ENCODE data around the gene COL5A3.
"Not testable (repeated sequence)": the region's sequence is repeated elsewhere in the genome, so short reads cannot be mapped to it uniquely, and the experiment has no call there.

The COL5A3 gene

GRCh38 chr19:9962623-9963290 lies 47.5 kb downstream of the COL5A3 start:
- Histone ChIP-seq H3K36me3 (ENCODE audit: control insufficient read depth, insufficient read depth, low read length) (no peaks in the 10 kb centered on the region), H3K27ac (ENCODE audit: insufficient read depth, low read length, poor library complexity, severe bottlenecking) (no peak overlapping the region), H3K4me3 (ENCODE audit: insufficient read depth, low read depth, low read length, poor library complexity, severe bottlenecking) (no peak overlapping the region), H3K9me3 (ENCODE audit: control insufficient read depth, low read length) (no peaks in the 10 kb centered on the region), H3K4me1 (ENCODE audit: control insufficient read depth, insufficient read depth, low read length, poor library complexity, severe bottlenecking) (no peaks in the 10 kb centered on the region), H3K27me3 (replicated peaks; ENCODE audit: control insufficient read depth, insufficient read depth, low read length, poor library complexity, severe bottlenecking) (peaks cover 3% of the 10 kb centered on the region)
- no peak for DNase-seq

- no peaks in the 10 kb centered on the region for H3K9me3 ChIP-seq (ENCODE audit: control insufficient read depth, low read length)
- DNase-seq: no peak
- H3K36me3 ChIP-seq (ENCODE audit: control insufficient read depth, insufficient read depth, low read length): no peaks in the 10 kb centered on the region
- no peaks in the 10 kb centered on the region for H3K4me1 ChIP-seq (ENCODE audit: control insufficient read depth, insufficient read depth, low read length, poor library complexity, severe bottlenecking)
- no peak overlapping the region for H3K27ac ChIP-seq (ENCODE audit: insufficient read depth, low read length, poor library complexity, severe bottlenecking)
- H3K4me3 ChIP-seq (ENCODE audit: insufficient read depth, low read depth, low read length, poor library complexity, severe bottlenecking): no peak overlapping the region
- H3K27me3 ChIP-seq (replicated peaks; ENCODE audit: control insufficient read depth, insufficient read depth, low read length, poor library complexity, severe bottlenecking): no peaks in the 10 kb centered on the region
These were observed 49.2 kb downstream of the COL5A3 start for GRCh38 chr19:9961103-9961502.

GRCh38 chr19:9958379-9958821 lies 51.9 kb downstream of the COL5A3 start:
- Histone ChIP-seq H3K4me3 (ENCODE audit: insufficient read depth, low read depth, low read length, poor library complexity, severe bottlenecking) (no peak overlapping the region), H3K27ac (ENCODE audit: insufficient read depth, low read length, poor library complexity, severe bottlenecking) (no peak overlapping the region), H3K4me1 (ENCODE audit: control insufficient read depth, insufficient read depth, low read length, poor library complexity, severe bottlenecking) (no peaks in the 10 kb centered on the region), H3K36me3 (ENCODE audit: control insufficient read depth, insufficient read depth, low read length) (no peaks in the 10 kb centered on the region), H3K9me3 (ENCODE audit: control insufficient read depth, low read length) (no peaks in the 10 kb centered on the region), H3K27me3 (replicated peaks; ENCODE audit: control insufficient read depth, insufficient read depth, low read length, poor library complexity, severe bottlenecking) (no peaks in the 10 kb centered on the region)
- DNase-seq: no peak

GRCh38 chr19:9956956-9957355 lies 53.3 kb downstream of the COL5A3 start:
- Histone ChIP-seq H3K9me3 (ENCODE audit: control insufficient read depth, low read length) (no peaks in the 10 kb centered on the region), H3K27me3 (replicated peaks; ENCODE audit: control insufficient read depth, insufficient read depth, low read length, poor library complexity, severe bottlenecking) (no peaks in the 10 kb centered on the region), H3K4me1 (ENCODE audit: control insufficient read depth, insufficient read depth, low read length, poor library complexity, severe bottlenecking) (no peaks in the 10 kb centered on the region), H3K36me3 (ENCODE audit: control insufficient read depth, insufficient read depth, low read length) (no peaks in the 10 kb centered on the region), H3K27ac (ENCODE audit: insufficient read depth, low read length, poor library complexity, severe bottlenecking) (no peak overlapping the region), H3K4me3 (ENCODE audit: insufficient read depth, low read depth, low read length, poor library complexity, severe bottlenecking) (no peak overlapping the region)
- no peak for DNase-seq

GRCh38 chr19:9953802-9954542 lies 56.3 kb downstream of the COL5A3 start:
- Histone ChIP-seq H3K27ac (ENCODE audit: insufficient read depth, low read length, poor library complexity, severe bottlenecking) (no peak overlapping the region), H3K36me3 (ENCODE audit: control insufficient read depth, insufficient read depth, low read length) (no peaks in the 10 kb centered on the region), H3K4me3 (ENCODE audit: insufficient read depth, low read depth, low read length, poor library complexity, severe bottlenecking) (no peak overlapping the region), H3K27me3 (replicated peaks; ENCODE audit: control insufficient read depth, insufficient read depth, low read length, poor library complexity, severe bottlenecking) (no peaks in the 10 kb centered on the region), H3K9me3 (ENCODE audit: control insufficient read depth, low read length) (no peaks in the 10 kb centered on the region), H3K4me1 (ENCODE audit: control insufficient read depth, insufficient read depth, low read length, poor library complexity, severe bottlenecking) (no peaks in the 10 kb centered on the region)
- no peak for DNase-seq

GRCh38 chr19:9952276-9952675 lies 58.0 kb downstream of the COL5A3 start:
- Histone ChIP-seq H3K4me3 (ENCODE audit: insufficient read depth, low read depth, low read length, poor library complexity, severe bottlenecking) (no peak overlapping the region), H3K9me3 (ENCODE audit: control insufficient read depth, low read length) (no peaks in the 10 kb centered on the region), H3K27me3 (replicated peaks; ENCODE audit: control insufficient read depth, insufficient read depth, low read length, poor library complexity, severe bottlenecking) (no peaks in the 10 kb centered on the region), H3K4me1 (ENCODE audit: control insufficient read depth, insufficient read depth, low read length, poor library complexity, severe bottlenecking) (no peaks in the 10 kb centered on the region), H3K36me3 (ENCODE audit: control insufficient read depth, insufficient read depth, low read length) (no peaks in the 10 kb centered on the region), H3K27ac (ENCODE audit: insufficient read depth, low read length, poor library complexity, severe bottlenecking) (no peak overlapping the region)
- no peak for DNase-seq

- Histone ChIP-seq H3K4me3 (ENCODE audit: insufficient read depth, low read depth, low read length, poor library complexity, severe bottlenecking) (no peak overlapping the region), H3K27me3 (replicated peaks; ENCODE audit: control insufficient read depth, insufficient read depth, low read length, poor library complexity, severe bottlenecking) (no peaks in the 10 kb centered on the region), H3K9me3 (ENCODE audit: control insufficient read depth, low read length) (no peaks in the 10 kb centered on the region), H3K4me1 (ENCODE audit: control insufficient read depth, insufficient read depth, low read length, poor library complexity, severe bottlenecking) (no peaks in the 10 kb centered on the region), H3K27ac (ENCODE audit: insufficient read depth, low read length, poor library complexity, severe bottlenecking) (no peak overlapping the region), H3K36me3 (ENCODE audit: control insufficient read depth, insufficient read depth, low read length) (no peaks in the 10 kb centered on the region)
- DNase-seq: no peak
These were observed 62.9 kb downstream of the COL5A3 start for GRCh38 chr19:9947441-9947840.

GRCh38 chr19:9946528-9947125 lies 63.7 kb downstream of the COL5A3 start:
- not testable (repeated sequence) for H3K36me3 ChIP-seq (ENCODE audit: control insufficient read depth, insufficient read depth, low read length); H3K4me3 ChIP-seq (ENCODE audit: insufficient read depth, low read depth, low read length, poor library complexity, severe bottlenecking); H3K27ac ChIP-seq (ENCODE audit: insufficient read depth, low read length, poor library complexity, severe bottlenecking); H3K27me3 ChIP-seq (replicated peaks; ENCODE audit: control insufficient read depth, insufficient read depth, low read length, poor library complexity, severe bottlenecking); H3K4me1 ChIP-seq (ENCODE audit: control insufficient read depth, insufficient read depth, low read length, poor library complexity, severe bottlenecking); H3K9me3 ChIP-seq (ENCODE audit: control insufficient read depth, low read length); DNase-seq

GRCh38 chr19:9945319-9945966 lies 64.9 kb downstream of the COL5A3 start:
- no peaks in the 10 kb centered on the region for H3K36me3 ChIP-seq (ENCODE audit: control insufficient read depth, insufficient read depth, low read length)
- H3K4me1 ChIP-seq (ENCODE audit: control insufficient read depth, insufficient read depth, low read length, poor library complexity, severe bottlenecking): no peaks in the 10 kb centered on the region
- H3K27ac ChIP-seq (ENCODE audit: insufficient read depth, low read length, poor library complexity, severe bottlenecking): no peak overlapping the region
- H3K4me3 ChIP-seq (ENCODE audit: insufficient read depth, low read depth, low read length, poor library complexity, severe bottlenecking): no peak overlapping the region
- H3K9me3 ChIP-seq (ENCODE audit: control insufficient read depth, low read length): no peaks in the 10 kb centered on the region
- DNase-seq: no peak
- no peaks in the 10 kb centered on the region for H3K27me3 ChIP-seq (replicated peaks; ENCODE audit: control insufficient read depth, insufficient read depth, low read length, poor library complexity, severe bottlenecking)

GRCh38 chr19:9943744-9944143 lies 66.6 kb downstream of the COL5A3 start:
- Histone ChIP-seq H3K27ac (ENCODE audit: insufficient read depth, low read length, poor library complexity, severe bottlenecking) (no peak overlapping the region), H3K27me3 (replicated peaks; ENCODE audit: control insufficient read depth, insufficient read depth, low read length, poor library complexity, severe bottlenecking) (no peaks in the 10 kb centered on the region), H3K4me3 (ENCODE audit: insufficient read depth, low read depth, low read length, poor library complexity, severe bottlenecking) (no peak overlapping the region), H3K9me3 (ENCODE audit: control insufficient read depth, low read length) (no peaks in the 10 kb centered on the region), H3K36me3 (ENCODE audit: control insufficient read depth, insufficient read depth, low read length) (no peaks in the 10 kb centered on the region), H3K4me1 (ENCODE audit: control insufficient read depth, insufficient read depth, low read length, poor library complexity, severe bottlenecking) (no peaks in the 10 kb centered on the region)
- no peak for DNase-seq
